ENCODE measurements around the gene IL2RA.

- TF ChIP-seq ZNF8 (CRISPR knock-in tag; IDR thresholded peaks at IDR 0.05) (no peak), ZFP30 (CRISPR knock-in tag; IDR thresholded peaks at IDR 0.05) (no peak), OSR1 (CRISPR knock-in tag; IDR thresholded peaks at IDR 0.05) (no peak), RARB (CRISPR knock-in tag; IDR thresholded peaks at IDR 0.05) (no peak), BACH2 (CRISPR knock-in tag; IDR thresholded peaks at IDR 0.05; ENCODE audit: borderline replicate concordance) (no peak), GLIS3 (CRISPR knock-in tag; IDR thresholded peaks at IDR 0.05) (no peak), ARNTL (CRISPR knock-in tag; IDR thresholded peaks at IDR 0.05; ENCODE audit: borderline replicate concordance, low read depth) (no peak), ISL1 (CRISPR knock-in tag; IDR thresholded peaks at IDR 0.05) (no peak), PATZ1 (CRISPR knock-in tag; IDR thresholded peaks at IDR 0.05; ENCODE audit: borderline replicate concordance) (no peak), CREB5 (CRISPR knock-in tag; IDR thresholded peaks at IDR 0.05; ENCODE audit: low read depth) (no peak)
Observed at GRCh38 chr10:6072215-6072934, 10.2 kb upstream of the IL2RA start.

Measured in SK-N-SH treated with all-trans-retinoic acid at 6 μM for 48 hours (cell line).